ENCODE results near the gene PRRC2B.
"Not testable (repeated sequence)": the region's sequence is repeated elsewhere in the genome, so short reads cannot be mapped to it uniquely, and the experiment has no call there.

Gene PRRC2B

DNA sequence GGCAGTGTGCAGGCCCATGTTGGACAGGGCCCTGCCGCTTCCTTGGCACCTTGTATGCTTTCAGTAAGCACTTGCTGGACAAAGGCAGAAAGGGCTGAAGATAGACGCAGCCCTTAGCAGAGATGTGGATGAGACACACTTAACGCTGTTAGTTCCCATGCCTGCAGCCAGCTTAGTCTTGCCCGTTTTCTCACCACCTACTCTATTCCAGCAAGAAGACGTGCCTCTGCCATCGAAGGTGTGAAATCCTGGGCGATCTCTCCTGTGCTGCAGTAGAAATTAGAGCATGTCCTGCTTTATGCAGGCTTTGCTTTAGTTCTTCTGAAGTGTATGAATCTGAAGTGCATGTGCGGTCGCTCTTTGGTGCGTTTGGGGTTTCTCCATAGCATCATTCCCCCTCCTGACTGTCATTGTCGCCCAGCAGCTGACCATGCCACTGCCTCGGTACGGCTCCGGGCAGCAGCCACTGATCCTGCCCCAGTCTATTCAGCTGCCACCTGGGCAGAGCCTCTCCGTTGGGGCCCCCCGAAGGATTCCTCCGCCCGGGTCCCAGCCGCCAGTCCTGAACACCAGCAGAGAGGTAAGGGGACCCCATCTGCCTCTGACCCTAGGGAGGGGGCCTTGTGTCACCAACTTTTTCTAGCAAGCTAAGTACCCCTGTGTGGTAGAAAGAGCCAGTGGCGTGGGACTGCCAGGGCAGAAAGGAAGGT, 97.3 kb downstream of the PRRC2B start:
- DNase-seq, result no peak

DNA sequence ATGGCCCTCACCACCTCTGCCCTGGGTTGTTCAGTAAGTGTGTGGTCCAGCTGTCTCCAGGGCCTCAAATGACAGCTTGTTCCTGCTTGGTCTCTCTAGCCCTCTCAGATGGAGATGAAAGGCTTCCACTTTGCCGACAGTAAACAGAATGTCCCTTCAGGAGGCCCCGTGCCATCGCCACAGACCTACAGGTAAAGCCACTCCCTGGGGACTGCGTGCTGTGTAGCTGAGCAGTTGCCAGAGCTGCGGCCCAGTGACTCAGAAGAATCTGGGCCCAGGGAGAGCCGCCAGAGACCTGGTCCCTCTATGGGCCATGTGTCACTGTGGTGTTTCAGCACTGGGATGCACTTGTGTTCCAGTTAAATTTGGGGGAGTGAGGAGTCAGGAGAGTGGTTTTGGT, 98.2 kb downstream of the PRRC2B start:
- DNase-seq, result no peak

DNA sequence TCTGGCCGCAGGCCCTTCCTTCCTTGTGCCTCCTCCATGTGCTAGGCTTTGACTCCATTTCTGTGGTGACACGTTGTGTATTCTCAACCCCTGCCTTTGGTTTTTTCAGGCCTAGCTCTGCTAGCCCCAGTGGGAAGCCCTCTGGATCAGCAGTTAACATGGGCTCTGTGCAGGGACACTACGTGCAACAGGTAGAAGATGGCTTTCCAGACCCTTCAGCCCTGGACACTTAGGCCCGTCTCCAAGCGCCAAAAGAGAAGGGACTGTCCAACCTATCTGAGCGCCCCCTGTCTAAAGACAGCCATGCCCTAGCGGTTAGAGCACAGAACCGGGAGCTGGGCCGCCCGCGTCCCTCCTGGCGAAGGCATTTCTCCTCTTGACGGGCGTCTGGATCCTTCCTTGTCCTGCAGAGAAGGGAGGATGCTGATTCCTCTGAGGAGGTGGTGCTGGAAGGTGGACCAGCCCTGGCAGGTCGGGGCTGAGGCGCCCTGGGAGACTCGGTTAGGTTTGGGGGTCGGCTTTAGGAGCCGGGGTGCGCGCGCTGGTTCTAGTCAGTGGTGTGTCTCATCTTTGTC, 100.5 kb downstream of the PRRC2B start:
- DNase-seq, result no peak

DNA sequence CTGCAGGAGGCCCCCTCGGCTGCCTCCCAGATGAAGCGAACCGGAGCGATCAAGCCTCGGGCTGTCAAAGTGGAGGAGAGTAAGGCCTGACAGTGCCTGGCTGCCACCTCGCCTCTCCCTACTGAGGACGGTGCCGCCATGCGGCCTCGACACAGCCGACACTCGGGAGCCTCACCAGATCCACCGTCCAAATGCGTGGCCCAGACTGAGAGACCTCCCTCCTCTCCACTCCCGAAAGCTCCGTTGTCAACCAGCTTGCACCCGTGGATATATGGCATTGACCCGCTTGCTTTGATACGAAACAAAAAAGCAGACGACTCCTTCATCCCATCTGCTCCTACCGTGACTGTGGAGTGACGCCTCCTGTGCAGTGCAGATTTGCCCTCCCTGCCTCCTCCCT, 101.9 kb downstream of the PRRC2B start:
- DNase-seq, result no peak

DNA sequence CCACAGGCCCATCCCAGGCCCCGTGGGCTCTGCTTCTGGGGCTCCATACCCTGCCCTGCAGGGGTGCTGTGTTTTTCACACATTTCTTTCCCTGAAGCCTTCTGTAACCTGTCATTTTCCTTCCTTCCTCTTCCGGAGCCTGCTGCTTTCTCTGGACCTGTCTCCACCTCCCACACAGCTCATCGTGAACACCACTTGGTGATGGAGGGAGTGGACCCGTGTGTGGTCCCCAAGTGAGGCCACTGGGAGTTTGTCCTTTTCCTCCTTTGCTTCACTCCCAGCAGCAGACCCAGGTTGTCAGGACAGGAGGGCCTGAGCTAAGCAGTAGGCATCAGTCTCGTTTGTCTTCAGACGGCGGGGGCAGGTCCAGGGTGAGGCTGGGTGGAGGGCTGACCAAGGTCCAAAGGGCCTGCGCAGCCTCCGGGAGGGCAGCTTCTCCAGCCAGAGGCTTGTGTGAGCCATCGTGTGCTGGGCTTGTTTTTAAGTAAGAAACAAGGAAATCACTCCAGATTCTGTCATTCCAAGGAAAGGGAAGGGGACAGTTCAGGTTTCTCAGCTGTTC, 103.0 kb downstream of the PRRC2B start:
- no peak for DNase-seq

DNA sequence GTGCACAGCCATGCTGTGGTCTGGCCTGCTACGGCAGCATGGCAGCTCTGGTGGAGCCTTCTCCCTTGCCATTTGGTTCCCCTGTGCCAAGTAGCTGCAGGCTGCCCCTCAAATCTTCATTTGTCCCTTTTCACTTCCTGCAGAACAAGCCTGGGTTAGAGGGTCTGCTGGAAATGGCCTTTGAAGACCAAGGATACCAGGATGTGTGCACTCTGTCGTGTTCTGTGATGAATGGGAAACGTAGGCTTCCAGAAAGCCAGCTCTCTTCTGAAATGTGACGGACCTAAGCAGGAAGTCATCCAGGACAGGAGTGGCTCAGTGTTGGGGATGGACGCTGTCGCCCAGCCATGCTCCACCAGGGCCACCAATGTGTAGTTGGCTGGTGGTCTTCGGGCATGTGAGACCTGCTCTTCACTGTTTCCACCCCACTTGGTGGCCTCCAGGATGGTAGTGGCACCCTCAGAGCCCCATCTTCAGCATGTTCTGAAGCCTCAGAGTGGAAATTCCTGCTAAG, 105.4 kb downstream of the PRRC2B start:
- DNase-seq, result no peak

DNA sequence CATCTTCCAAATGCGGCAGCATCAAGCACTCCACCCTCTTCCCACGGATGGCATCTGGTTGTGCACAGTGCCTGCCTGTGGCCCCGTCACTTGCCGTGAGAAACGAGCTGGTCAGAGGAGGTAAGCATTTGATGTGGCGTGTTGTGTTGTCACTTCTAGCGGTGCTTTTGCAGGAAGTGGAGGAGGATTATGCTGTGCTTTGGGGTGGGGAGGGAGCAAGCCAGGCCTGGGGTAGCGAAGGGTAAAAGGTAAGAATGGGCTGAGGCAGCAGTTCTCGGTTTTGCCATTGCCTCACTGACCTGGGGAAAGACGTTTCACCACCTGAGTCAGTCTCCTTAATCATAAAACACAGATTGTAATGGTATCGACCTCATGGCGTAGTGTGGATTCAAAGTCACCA, 106.5 kb downstream of the PRRC2B start:
- DNase-seq, result no peak

DNA sequence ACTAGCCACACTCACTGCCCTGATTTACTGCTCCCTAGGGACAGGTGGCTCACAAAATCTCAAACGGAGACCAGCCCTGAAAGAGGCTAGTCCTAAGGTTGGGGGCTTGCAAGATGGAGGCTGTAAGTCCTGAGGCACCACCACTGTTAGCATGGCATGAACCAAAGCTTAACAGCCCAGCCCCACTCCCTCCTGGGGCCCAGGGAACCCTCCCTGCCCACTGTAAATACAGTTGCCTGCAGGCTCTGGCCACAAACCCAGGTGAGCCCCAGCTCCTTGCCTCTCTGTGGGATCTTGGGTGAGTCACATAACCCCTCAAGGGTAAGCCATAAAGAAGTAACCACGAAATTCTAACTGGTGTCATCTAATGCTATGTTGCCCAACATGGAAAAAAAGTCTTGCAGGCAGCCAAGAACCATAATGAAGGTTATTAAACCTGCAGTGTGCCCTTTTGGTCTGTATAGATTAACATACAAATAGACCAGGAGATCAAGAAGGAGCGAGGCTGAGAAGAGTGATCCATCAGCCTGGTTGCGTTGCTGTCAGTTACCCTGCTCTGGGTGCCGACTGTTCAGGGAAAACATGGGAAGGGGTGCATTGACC, 107.2 kb downstream of the PRRC2B start:
- peak; percentile 18 for DNase-seq

DNA sequence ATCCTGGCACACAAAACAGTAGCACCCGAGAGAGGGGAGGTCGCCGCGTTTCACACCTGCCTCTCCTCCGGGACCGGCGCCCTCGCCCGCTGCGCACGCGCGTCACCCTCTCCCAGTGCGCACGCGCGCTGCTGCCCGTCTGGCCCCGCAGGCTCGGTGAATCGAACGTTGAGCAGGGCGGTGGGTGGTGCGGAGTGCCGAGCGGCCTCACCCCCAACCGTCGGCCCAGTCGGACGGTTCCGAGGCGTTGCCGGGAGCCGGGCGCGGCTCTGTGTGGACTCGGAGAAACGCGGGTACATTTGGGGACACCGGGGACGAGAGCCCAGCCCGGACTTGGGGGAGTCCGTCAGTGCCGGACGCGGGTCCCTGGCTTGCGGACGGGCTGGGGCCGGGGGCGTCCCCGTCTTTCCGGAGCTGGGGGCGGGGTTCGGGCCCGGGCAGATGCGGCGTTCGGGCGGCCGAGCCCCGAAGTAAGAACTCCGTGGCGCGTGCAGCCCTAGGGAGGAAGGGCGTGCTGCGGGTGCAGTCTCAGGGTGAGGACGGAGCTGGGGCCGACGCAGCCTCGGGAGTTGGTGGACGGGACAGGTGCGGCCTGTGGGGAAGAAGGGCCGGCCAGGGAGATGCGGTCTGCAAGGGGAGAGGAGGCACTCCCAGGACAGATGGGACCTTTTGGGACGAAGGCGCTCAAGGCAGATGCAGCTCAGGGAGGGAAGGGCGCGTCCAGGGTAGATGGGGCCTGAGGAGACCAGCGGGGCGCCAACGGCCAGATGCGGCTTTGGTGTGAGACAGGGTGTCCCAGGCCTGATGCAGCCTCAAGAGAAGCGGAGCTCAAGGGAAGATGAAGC, 109.1 kb downstream of the PRRC2B start, which contains the start of gene POMT1:
Gene POMT1, plus strand, starts transcription at position 138 of the 845 bp plus-strand sequence. CDS start 1,301 bp downstream, outside the sequence.
- peak; percentile 57 for DNase-seq

DNA sequence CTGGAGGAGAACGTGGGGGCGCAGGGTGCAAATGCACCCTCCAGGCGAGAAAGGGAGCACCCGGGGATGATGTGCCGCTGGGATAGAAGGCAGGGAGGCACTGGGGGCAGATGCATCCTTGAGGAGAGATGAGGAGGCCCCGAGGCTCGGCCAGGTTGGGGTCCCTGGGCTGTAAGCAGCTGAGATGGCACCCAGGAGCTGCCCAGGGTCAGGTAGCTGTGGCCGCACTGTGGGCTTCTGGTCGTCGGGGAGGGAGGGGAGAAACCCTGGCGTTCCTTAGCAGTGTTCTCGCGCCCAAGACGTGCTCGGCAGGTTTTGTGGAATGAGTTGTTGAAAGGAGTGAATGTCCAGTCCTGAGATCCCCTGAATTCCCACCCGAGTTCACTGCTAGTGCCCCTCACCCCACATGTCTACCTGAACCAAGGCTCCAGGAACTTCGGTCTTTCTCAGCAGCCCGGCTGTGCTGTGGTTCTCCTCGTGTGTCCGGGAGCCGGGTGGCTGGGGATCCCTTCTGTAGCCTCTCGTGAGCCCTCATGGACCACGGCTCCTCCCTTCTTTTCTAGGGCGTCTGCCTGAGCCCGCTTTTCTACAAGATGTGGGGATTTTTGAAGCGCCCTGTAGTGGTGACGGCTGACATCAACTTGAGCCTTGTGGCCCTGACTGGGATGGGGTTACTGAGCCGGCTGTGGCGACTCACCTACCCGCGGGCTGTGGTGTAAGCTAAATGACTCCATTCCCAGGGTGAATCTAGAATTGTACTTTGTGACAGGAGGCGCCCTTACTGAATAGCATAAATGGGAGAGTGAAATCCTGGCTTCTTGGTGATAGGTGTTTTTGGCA, 110.0 kb downstream of the PRRC2B start:
- DNase-seq, result peak; percentile 1

DNA sequence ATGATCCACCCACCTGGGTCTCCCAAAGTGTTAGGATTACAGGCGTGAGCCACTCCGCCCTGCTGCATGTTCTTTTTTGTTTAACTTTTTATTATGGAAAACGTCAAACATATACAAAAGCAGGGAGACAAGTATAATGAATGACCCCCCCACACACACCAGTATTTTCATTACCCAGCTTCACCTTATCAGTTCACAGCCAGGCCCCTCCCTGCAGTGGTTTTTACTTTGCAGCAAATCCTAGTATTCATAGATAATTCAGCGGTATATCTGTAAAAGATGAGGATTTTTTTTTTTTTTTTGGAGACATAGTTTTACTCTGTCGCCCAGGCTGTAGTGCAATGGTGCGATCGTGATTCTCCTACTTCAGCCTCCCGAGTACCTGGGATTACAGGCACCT, 111.1 kb downstream of the PRRC2B start:
- DNase-seq, result no peak

DNA sequence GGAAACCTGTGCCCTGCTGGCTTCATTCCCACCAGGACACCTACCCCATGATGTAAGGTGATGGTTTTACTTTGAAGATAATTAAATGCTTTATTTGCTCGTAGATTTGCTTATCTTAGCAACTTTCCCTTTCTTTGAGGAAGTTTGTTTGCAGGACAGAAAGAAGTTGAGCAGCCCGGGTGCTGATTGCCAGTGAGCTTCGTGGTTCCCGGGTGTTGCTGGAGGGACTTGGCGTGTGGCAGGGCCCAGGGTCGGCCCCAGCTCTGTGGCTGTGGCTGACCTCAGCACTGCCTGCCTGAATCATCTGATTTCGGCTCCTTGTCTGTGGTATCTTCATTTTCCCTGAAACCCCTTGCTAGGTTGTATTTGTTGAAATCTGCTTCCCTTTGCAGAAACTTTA, 117.5 kb downstream of the PRRC2B start:
- DNase-seq, result no peak

DNA sequence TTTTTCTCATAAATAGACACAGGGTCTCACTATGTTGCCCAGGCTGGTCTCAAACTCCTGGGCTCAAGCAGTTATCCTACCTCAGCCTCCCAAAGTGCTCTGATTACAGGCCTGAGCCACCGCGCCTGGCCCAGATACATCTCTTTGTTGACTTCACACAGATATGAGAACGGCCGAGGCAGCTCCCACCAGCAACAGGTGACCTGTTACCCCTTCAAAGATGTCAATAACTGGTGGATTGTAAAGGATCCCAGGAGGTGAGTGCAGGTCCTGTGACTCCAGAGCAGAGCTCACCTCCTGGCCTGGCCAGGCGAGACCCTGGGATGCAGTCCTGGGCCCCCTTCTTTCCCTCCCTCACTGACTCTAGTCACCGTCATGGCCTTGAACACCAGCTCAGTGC, 118.0 kb downstream of the PRRC2B start:
- DNase-seq, result no peak

DNA sequence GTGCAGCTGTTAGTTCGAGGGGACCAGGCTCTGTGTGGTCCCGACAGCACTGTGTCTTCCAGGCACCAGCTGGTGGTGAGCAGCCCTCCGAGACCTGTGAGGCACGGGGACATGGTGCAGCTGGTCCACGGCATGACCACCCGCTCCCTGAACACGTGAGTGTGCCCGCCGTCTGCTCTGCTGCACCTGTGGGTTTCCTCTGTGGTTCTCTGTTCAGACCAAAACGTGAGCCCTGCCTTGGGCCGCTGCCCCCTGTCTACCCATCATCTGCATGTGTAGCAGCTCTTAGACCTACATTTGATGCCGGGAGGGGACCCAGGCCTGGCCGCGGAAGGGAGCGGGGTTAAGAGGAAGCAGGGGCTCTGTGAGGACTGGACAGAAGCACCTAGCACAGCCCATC, 119.3 kb downstream of the PRRC2B start:
- no peak for DNase-seq

DNA sequence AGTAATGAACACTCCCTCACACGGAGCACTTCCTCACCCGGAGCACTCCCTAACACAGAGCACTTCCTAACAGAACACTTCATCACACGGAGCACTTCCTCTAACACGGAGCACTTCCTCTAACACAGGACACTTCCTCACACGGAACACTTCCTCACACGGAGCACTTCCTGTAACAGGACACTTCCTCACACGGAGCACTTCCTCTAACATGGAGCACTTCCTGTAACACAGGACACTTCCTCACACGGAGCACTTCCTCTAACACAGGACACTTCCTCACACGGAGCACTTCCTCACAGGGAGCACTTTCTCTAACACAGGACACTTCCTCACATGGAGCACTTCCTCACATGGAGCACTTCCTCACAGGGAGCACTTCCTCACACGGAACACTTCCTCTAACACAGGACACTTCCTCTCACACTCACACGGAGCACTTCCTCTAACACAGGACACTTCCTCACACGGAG, 121.7 kb downstream of the PRRC2B start:
- not testable (repeated sequence) for DNase-seq

DNA sequence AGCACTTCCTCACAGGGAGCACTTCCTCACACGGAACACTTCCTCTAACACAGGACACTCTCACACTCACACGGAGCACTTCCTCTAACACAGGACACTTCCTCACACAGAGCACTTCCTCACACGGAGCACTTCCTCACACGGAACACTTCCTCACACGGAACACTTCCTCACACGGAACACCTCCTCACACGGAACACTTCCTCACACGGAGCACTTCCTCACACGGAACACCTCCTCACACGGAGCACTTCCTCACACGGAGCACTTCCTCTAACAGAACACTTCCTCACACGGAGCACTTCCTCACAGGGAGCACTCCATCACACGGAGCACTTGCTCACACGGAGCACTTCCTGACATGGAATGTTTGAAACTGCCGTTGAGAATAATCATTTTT, 122.2 kb downstream of the PRRC2B start:
- DNase-seq, result no peak

DNA sequence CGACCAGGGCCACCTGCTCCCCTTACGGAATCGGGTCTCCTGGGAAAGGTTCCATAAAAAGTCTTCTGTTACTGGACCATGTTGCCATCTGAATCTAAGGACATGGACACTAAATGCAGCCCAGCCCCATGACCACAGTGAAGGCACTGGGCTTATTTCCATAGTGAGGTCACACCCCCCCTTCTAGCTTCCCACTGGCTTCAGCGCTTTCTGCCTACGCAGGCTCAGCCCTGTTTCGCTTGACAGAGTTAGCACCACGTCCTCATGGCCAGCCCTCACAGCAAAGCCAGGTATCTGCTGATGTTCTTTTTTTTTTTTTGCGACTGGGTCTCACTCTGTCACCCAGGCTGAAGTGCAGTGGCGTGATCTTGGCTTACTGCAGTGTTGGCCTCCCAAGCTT, 123.0 kb downstream of the PRRC2B start:
- DNase-seq, result no peak

DNA sequence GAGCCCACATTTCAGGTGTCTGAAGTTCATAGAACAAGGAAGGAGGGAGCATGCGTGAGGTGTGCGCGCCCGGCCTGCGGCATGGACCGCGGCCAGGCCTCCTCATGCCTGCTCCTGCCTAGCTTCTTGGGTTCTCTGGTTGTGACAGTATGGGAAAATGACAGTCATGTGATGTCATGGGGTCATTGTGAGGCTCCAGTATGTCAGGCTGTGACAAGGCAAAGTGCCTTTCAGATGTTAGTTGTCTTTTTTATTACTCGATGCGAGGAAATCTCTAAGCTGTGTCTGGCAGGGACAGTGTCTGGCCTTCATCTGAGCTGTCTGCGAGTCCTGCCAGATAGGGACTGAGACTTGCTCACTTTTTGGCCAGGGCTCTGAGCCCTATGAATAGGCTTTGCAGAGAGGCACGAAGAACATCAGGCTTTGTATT, 123.9 kb downstream of the PRRC2B start:
- no peak for DNase-seq

DNA sequence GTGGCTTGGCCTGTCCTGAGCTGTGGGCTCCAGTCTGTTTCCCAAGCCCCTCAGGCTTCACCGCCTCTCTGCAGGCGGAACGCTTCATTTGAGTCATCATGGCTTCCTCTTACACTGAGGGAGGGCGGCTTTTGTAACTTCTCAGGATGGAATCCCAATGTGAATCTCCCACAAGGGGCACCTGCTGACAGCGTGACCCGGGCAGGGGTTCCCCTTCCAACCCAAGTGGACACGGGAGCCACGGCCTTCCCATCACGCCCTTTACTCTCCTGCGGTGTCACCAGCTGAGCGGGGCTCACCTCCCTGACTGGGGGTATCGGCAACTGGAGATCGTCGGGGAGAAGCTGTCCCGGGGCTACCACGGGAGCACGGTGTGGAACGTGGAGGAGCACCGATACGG, 124.7 kb downstream of the PRRC2B start:
- no peak for DNase-seq

DNA sequence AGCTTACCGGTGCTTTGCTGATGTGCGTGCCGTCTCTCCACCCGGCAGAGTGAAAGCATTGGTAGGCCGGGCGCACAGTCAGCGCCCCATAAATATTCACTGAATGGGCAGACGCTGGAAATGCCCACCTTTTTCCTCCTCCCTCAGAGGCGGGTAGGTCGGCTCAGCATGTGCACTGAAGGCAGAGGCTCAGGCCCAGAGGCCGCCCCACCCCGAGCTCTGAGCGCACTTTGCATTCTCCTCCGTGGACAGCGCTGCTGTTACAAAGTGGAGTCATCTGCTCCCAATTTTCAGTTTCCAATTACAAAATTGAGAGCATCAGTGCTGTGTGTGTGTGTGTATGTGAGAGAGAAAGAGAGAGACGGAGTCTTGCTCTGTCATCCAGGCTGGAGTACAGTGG, 126.6 kb downstream of the PRRC2B start:
- no peak for DNase-seq

DNA sequence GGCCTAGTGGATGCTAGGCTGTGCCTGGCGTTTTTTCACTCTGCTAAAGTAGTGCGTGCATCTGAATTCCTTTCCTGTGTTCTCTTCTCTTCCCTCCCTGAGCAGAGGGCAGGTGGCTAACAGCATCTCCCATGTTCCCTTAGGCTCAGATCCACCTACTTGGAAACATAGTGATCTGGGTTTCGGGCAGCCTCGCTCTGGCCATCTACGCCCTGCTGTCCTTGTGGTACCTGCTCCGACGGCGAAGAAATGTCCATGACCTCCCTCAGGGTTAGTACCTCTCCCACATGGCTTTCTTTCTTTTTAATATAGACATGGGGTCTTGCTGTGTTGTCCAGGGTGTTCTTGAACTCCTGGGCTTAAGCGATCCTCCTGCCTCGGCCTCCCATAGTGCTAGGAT, 127.3 kb downstream of the PRRC2B start:
- no peak for DNase-seq

DNA sequence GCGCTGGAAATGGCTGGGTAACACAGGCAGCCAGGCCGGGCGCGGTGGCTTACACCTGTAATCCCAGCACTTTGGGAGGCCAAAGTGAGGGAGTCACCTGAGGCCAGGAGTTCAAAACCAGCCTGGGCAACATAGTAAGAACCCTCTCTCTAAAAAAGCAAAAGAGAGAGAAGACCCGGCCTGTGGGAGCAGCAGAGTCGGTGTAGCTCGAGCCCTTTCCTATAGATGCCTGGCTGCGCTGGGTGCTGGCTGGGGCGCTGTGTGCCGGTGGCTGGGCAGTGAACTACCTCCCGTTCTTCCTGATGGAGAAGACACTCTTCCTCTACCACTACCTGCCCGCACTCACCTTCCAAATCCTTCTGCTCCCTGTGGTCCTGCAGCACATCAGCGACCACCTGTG, 127.9 kb downstream of the PRRC2B start:
- no peak for DNase-seq
